Right renal cortex interstitium (tissue), 3 donors: ENCODE measurements around the gene RUFY4. TPM values are rescaled to one million over a fixed set of nuclear protein-coding genes. Genes with fewer than 3 reads are reported as not detected.
"Not testable (repeated sequence)": the region's sequence is repeated elsewhere in the genome, so short reads cannot be mapped to it uniquely, and the experiment has no call there.

Experiments
- DNase-seq, 3 donors: peaks; one replicate each; pipeline ENCODE4 v3.0.0-alpha.2; 2013; ENCODE audit warnings: low read depth in 3 of 3, low spot score in 2 of 3
- polyA plus RNA-seq, 3 donors: library from polyadenylated mRNA; unstranded; fragments of 120-200 nt; gene quantifications; one replicate each; pipeline ENCODE4 v1.2.1, GENCODE V29; 2013; ENCODE audit not compliant: insufficient read length in 3 of 3

Gene RUFY4
- polyA plus RNA-seq, 3 donors, result 0.08 to 0.24 (median 0.24) TPM

DNA sequence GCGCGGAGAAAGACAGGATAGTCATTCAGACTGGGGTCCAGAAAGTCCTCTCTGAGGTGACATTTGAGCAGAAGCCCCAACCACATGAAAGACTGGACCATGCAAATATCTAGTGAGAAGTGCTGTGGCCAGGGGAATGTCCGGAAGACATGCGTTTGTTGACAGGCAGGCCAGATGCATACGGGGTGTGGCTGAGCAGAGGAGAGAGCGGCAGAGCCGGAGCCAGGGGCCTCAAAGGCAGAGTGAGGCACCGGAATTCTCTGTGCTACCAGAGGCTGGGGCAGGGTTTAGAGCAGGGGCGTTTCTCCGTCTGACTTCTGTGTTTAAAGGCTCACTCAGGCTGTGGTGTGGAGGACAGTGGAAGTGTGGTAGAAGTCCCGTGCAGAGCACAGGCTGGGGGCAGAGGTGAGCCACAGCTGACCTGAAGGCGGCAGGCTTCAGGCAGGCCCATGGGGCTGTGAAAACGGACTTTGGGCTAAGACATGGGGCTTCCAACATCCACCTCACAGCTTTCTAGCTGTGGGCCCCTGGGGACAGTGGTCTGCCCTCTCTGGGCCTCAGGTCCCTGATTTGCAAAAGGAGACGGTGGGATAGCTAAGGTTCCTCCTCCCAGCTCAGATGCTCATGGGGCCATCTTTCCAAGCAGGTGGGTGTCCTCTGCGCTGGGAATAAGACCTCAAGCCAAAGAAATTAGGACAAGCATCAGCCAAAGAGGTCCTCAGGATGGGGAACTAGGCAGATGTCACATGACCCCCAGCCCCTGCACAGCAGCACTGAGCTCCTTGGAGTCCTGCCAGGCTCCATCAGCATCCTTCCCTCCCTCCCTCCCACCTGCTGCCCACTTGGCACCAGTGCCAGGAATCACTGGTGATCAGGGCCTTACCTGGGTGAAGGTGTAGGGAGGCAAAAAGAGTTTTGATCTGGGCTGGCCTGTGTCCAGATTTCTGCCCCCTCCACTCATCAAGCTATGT lies 11.2 kb downstream of the RUFY4 start:
- no peak for DNase-seq

DNA sequence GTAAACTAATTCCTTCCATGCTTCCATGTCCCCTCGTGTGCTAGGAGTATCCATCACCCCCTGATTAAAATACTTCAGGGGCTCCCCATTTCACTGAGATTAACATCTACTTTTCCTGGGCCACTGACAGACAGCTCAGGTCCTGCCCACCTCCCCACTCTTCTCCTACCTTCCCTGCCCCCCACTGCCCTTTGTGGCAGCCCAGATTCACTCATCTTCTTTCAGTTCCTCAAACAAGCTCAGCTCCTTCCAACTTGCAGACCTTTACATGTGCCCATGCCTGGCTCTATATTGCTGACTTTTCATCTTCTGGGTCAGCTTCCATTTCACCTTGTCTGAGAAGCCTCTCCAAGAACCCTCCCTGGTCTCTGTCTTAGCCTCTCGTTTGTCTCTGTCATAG lies 12.0 kb downstream of the RUFY4 start:
- no peak for DNase-seq

GRCh38 chr2:218081695-218082094 lies 12.6 kb downstream of the RUFY4 start:
- DNase-seq, result no peak

DNA sequence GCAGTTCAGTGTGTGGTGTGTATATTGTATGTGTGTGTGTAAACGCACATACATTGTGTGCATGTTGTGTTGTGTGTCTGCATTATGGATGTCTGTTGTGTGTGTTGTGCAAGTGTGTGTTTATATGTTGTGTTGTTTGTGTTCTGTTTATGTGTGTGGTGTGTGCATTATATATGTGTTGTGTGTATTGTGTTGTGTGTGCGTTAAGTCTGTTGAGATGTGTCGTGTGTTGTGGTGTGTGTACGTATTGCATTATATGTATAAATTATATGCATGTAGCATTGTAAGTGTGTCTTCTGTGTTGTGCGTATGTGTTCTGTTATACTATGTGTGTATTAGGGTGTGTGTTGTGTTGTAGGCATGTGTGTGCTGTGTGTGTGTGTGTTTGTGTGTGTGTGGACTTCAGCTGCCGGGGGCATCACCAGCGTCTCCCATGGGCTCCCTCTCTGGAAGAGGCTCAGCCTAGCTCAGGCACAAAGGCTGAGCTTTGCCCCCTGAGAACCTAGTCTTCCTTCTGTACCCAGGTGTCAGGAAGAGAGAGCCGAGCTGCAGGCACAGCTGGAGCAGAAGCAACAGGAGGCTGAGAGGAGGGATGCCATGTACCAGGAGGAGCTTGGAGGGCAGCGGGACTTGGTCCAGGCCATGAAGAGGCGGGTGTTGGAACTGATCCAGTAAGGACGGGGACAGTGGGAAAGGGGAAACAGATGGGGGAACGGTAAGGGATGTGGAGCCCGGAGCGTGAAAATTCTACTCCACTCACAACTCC lies 13.7 kb downstream of the RUFY4 start:
- no peak for DNase-seq

DNA sequence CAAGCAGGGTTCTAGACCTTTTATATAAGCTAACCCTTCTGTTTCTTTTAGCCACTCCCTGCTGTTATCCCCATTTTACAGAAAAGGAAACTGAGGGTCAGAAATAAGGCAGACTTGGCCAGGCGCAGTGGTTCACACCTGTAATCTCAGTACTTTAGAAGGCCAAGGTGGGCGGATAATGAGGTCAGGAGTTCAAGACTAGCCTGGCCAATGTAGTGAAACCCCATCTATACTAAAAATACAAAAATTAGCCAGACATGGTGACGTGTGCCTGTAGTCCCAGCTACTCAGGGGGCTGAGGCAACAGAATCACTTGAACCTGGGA lies 14.3 kb downstream of the RUFY4 start:
- no peak for DNase-seq

DNA sequence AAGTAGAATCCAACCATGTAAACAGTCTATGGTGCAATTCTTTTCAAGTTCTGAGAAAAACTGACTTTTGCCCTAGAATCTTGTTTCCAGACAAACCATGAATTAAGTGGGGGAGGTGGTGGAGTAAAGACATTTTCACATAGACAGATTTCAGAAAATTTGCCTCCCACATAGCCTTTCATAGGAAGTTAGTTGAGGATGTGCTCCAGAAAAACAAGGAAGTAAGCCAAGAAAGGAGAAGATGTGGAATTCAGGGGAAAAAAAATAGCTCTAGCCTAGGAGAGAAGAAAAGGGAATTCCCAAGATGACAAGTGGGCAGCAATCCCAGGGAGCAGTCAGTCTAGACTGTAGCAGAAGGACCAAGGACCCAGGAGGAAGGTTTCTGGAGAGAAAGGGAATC lies 17.4 kb downstream of the RUFY4 start:
- no peak for DNase-seq

GRCh38 chr2:218089259-218089658 lies 20.2 kb downstream of the RUFY4 start:
- DNase-seq, result no peak

- DNase-seq, result no peak
Measured at GRCh38 chr2:218091746-218092145, 22.7 kb downstream of the RUFY4 start.

- no peak for DNase-seq
Measured at GRCh38 chr2:218093879-218094278, 24.8 kb downstream of the RUFY4 start.

DNA sequence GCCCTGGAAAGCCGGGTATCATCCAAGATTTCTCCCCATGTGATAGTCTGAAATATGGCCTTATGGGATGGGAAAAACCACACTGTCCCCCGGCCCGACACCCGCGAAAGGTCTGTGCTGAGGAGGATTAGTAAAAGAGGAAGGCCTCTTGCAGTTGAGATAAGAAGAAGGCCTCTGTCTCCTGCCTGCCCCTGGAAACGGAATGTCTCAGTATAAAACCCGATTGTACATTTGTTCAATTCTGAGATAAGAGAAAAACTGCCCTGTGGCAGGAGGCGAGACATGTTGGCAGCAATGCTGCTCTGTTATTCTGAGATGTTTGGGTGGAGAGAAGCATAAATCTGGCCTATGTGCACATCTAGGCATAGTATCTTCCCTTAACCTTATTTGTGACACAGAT lies 26.8 kb downstream of the RUFY4 start:
- DNase-seq, result no peak

DNA sequence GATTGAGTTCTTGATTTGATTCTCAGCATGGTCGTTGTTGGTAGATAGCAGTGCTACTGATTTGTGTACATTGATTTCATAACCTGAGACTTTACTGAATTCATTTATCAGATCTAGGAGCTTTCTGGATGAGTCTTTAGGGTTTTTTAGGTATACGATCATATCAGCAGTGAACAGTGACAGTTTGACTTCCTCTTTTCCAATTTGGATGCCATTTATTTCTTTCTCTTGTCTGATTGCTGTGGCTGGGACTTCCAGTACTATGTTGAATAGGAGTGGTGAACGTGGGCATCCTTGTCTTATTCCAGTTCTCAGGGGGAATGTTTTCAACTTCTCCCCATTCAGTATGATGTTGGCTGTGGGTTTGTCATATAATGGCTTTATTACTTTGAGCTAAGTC lies 28.9 kb downstream of the RUFY4 start:
- DNase-seq, result no peak

DNA sequence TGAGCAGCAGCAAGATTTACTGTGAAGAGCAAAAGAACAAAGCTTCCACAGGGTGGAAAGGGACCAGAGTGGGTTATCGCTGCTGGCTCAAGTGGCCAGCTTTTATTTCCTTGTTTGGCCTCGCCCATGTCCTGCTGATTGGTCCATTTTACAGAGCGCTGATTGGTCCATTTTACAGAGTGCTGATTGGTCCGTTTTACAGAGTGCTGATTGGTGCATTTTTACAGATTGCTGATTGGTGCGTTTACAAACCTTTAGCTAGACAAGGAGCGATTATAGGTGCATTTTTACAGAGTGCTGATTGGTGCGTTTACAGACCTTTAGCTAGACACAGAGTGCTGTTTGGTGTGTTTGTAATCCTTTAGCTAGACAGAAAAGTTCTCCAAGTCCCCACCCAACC lies 39.8 kb downstream of the RUFY4 start:
- DNase-seq, result not testable (repeated sequence)

DNA sequence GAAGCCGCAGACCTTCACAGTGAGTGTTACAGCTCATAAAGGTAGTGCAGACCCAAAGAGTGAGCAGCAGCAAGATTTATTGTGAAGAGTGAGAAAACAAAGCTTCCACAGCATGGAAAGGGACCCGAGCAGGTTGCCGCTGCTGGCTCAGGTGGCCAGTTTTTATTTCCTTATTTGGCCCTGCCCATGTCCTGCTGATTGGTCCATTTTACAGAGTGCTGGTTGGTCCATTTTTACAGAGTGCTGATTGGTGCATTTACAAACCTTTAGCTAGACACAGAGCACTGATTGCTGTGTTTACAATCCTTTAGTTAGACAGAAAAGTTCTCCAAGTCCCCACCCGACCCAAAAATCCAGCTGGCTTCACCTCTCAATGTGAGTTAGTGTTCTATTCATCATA lies 52.7 kb downstream of the RUFY4 start:
- DNase-seq, result not testable (repeated sequence)

- DNase-seq, result not testable (repeated sequence)
Measured at GRCh38 chr2:218122286-218122685, 53.2 kb downstream of the RUFY4 start.

DNA sequence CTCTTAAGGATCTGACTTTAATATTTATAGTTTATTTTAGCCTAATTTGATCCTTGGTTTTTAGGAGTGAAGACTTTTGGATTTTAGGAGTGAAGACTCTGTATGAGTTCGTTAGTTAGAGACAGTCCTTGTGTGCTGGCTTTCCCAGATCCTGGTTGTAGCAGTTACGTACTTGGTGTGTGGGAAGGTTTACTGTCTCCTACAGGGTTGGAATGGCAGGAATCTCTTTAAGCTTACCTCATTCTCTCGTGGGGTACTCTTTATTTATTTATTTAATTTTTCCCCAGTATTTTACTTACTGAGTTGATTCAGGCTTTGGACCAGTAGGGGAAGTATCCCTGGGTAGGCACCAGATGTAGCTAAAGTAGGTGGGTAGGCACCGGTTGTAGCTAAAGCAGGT lies 54.9 kb downstream of the RUFY4 start:
- no peak for DNase-seq

DNA sequence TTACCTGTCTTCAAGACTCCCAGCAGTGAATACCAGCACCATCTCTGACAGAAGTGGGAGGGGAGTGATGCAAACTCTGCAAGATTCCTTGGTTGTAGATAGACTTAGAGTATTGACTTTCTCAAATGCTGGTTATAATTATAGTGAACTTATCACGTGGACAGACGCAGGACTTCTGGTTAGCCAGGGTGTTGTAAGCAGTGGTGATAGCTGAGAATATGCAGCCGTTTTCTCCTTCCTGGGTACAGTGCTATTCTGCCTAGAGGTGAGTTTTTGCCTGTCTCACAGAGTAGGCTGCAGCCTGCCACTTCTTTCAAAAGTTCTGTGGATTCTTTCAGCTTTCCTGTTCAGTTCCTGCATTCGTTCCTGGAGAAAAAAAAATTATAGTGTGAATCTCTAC lies 56.0 kb downstream of the RUFY4 start:
- DNase-seq, result no peak

DNA sequence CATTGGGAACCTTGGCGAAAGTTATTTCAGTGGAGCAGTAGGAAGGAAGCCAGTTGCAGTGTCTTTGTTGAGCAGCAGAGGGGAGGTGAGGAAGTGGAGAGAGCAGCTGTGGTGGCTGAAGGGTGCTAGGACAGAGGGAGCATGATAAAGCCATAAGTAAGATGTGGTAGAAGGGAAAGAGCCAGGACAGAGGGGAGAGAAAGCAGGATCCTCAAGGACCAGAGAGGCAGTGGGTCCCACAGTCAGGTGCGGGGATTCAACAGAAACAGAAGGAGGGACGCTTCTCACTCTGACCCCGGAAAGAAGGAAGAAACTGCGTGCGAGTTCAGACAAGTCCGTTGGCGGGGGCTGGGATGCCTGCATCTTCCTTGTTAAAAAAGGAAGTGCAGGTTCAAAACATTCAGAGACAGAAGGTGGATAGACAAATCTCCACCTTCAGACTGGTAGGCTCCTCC lies 56.6 kb downstream of the RUFY4 start, which contains the start of gene CXCR2:
TSS of gene CXCR2 (plus strand) at position 403 of the 455 bp plus-strand sequence. CDS start 8,774 bp downstream, outside the sequence.
- no peak for DNase-seq

DNA sequence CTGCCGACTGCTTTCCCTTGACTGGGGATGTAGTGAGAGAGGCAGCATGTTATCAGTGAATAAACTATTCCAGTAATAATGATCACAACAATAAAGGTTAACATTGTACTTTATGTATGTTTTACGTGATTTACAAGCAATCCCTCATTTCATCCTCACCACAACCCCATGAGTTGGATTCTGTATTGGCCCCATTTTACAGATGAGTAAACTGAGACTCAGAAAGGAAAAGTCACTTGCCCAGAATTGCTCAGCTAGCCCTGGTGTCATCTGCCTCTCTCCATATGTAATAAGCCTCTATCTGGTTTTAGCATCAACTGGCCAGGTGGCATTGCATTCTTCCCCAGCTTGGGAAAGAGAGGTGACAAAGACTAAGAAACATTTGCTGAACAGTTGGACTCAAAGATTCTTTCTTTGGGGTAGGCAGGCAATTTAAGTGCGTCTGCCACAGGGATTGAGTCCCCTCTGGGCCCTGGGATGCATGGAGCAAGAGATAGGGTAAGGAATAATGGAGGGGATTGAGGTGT lies 58.9 kb downstream of the RUFY4 start:
- no peak for DNase-seq

DNA sequence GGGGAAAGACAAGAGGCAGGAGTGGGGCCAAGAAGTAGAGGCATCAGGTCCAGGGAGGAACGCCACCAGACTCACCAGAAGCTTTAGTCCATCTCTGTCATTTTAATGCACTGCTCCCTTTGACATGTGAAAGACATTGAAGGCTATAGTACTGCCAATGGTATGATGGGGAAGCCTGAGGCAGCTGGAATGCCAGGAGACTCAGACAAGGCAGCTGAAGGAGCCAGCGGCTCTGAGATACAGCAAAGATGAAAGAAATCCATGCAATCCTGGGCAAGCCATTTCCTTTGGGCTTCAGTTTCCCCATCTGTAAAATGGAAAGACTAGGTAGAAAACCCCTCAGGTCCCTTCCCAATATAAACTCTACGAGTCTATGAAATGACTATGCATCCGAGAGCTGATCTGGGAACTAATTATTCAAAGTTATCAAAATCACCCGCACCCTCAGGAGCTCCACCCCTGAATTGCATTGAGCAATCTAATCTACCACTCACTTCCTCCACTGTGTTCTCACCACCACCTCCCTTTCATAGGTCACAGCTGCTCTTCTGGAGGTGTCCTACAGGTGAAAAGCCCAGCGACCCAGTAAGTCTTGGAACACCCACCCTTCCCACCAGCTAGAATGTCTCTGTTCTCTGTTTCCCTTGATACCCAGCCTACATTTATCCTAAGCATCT lies 59.9 kb downstream of the RUFY4 start:
- DNase-seq, result no peak

- DNase-seq, result no peak
Measured at GRCh38 chr2:218129458-218130135, 60.5 kb downstream of the RUFY4 start.
